GM23338 (cell line): ENCODE measurements around the gene CADPS2.

Source experiments
- CREB1 ChIP-seq: fragments of 250-450 bp; sonication (Bioruptor Pico); IDR thresholded peaks from 2 replicates; pipeline ENCODE4 v1.5.0; 2020; ENCODE audit warnings: low read depth, mild to moderate bottlenecking, moderate library complexity
- CTCF ChIP-seq, 2 experiments: fragments of 200-600 bp in 1 of 2; sonication (generic) in 1 of 2; conservative IDR thresholded peaks; 2 replicates each; pipeline versions ENCODE4 v1.5.1 to v1.6.1; 2016 to 2017; ENCODE audit warnings: antibody characterized with exemption in 2 of 2, low read depth in 2 of 2, mild to moderate bottlenecking in 2 of 2, moderate library complexity in 1 of 2
- EZH2 ChIP-seq: fragments of 200-600 bp; sonication (generic); IDR thresholded peaks from one replicate; pipeline ENCODE4 v1.8.0; 2017; ENCODE audit warnings: antibody characterized with exemption, mild to moderate bottlenecking, low read depth; ENCODE audit not compliant: unreplicated experiment
- POLR2AphosphoS5 ChIP-seq: IDR thresholded peaks from 2 replicates; pipeline ENCODE4 v1.6.1; 2016; ENCODE audit warnings: antibody characterized with exemption, low read depth

DNA sequence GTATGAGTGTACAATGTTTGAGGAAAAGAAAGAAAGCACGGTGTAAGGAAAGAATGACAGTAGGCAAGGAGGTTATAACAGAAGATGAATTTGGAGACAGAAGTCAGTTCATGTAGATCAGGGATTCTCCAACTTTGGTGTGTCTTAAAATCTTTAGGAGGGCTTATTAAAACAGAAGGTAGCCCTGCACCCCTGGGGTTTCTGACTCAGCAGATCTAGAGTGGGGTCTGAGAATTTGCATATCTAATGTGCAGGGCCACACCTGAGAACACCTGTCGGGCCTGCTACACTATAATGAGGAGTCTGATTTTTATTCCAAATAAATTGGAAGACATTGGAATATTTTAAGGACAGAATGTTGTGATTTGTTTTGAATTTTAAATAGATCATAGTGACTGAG is 307.9 kb downstream of the CADPS2 start:
- no peak for TF ChIP-seq CTCF (conservative IDR thresholded peaks at IDR 0.05; ENCODE audit: low read depth in 2 of 2)
- no peak for TF ChIP-seq POLR2AphosphoS5
- TF ChIP-seq EZH2, result no peak
- TF ChIP-seq CREB1 (CRISPR knock-in tag), result no peak
